Activated T-cell treated with anti-CD3 and anti-CD28 coated beads for 24 hours (primary cell): ENCODE results near the gene CBARP.
"Not testable (repeated sequence)": the region's sequence is repeated elsewhere in the genome, so short reads cannot be mapped to it uniquely, and the experiment has no call there.

Experiments used
- DNase-seq: peaks from one replicate; pipeline ENCODE4 v3.0.0-alpha.2; 2020; ENCODE audit warnings: low read depth

The CBARP gene

DNA sequence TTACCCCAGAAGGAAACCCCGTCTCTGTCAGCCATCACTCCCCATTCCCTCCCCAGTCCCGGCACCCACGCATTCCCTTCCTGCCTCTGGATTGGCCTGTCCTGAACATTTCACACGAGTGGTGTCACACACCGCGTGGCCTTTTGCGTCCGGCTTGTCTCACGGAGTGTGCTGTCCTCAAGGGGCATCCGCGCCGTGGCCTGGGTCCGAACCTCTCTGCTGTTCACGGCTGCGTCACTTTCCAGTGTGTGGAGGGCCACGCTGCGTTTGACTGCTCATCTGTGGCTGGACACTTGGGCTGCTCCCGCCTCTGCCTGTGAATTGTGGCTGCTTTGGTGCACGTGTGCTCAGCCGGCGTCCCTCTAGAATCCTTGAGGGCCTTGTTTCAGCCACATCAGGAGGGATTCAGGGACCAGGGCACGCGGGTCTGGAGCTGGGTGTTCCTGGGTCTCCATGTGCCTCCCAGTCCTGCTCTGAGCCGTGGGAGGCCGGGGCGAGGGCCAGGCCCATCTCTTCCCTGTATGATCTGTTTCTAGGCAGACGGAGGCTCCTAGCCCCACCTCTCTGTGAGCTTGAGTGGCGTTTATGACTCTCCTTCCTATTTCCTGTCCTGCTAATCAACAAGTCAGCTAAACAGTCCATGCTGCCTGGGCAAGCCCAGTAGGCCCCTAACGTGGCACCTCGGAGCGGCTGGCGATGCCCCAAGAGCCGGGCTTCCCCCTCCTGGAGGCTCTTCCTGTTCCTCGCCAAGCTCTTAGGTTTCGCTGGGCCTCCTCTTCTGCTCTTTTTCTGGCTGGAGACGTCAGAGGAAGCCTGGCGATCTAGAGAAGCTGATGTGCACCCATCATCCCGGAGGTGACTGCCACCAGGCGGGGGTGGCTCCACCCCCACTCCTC, 24.2 kb downstream of the CBARP start:
- DNase-seq = no peak

GRCh38 chr19:1211494-1212234, 26.1 kb downstream of the CBARP start:
- no peak for DNase-seq

DNA sequence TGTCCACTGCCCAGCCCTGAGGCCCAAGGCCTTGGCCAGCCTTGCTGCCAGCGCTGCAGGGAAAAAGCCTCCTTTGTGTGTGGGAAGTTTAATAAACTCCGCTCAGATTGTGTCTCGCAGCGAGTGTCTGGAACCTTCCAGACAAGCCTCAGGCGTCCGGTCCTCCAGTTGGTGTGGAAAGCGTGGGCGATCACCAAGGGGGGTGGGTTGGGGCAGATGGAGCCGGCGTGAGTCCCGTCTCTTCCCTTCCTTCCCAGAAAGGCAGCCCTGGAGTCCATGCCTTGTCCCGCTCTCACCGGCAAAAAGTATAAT, 27.6 kb downstream of the CBARP start:
- DNase-seq = no peak

GRCh38 chr19:1208830-1209229, 29.0 kb downstream of the CBARP start:
- DNase-seq = not testable (repeated sequence)

DNA sequence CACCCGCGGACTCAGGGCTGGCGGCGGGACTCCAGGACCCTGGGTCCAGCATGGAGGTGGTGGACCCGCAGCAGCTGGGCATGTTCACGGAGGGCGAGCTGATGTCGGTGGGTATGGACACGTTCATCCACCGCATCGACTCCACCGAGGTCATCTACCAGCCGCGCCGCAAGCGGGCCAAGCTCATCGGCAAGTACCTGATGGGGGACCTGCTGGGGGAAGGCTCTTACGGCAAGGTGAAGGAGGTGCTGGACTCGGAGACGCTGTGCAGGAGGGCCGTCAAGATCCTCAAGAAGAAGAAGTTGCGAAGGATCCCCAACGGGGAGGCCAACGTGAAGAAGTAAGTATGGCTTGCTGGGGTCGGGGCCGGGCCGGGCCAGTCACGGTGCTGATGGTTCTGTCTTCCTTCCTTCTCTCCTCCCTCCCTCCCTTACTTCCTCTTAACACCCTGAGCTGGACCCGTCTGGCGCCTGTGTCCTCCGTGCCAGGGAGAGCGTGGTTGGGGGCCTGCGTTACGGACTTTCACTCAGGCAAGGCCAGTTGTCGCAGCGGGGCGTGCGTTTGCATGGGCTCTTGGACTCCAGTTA, 30.8 kb downstream of the CBARP start:
- DNase-seq = no peak

GRCh38 chr19:1206150-1206863, 31.5 kb downstream of the CBARP start:
- no peak for DNase-seq

GRCh38 chr19:1205114-1206099, 32.4 kb downstream of the CBARP start, which contains the start of gene STK11:
TSS of gene STK11 (plus strand) at chr19:1205778. CDS start at chr19:1206914, 1,136 bp downstream.
- peak; percentile 99 for DNase-seq

DNA sequence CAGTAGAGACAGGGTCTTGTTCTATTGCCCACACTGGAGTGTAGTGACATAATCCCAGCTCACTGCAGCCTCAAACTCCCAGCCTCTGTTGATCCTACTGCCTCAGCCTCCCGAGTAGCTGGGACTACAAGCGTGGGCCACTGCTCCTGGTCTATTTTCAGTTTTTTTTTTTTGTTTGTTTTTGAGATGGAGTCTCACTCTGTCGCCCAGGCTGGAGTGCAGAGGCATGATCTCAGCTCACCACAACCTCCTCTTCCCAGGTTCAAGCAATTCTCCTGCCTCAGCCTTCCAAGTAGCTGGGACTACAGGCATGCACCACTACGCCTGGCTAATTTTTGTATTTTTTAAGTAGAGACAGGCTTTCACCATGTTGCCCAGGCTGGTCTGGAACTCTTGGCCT, 37.2 kb downstream of the CBARP start:
- not testable (repeated sequence) for DNase-seq

- no peak for DNase-seq
These were observed 38.3 kb downstream of the CBARP start for GRCh38 chr19:1199531-1199930.

DNA sequence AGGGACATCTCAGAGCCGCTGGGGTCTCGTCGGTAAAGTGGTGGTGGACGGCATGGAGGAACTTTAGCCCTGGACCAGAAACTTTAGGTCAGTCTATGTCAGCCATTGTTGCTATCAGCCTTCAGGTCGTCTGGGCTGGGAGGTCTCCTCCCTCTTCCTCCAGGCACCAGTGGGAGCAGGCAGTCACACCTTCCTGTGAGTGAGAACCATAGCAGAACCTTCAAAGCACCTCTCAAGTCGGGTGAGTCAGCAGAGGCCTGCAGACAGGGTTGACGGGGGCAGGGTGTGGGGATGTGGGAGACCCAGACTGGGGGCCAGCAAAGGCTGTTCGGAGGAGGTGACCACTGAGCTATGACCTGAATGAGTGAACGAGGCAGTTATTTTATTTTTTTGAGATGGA, 48.4 kb downstream of the CBARP start:
- peak; percentile 52 for DNase-seq

GRCh38 chr19:1183543-1184172, 54.1 kb downstream of the CBARP start:
- no peak for DNase-seq

DNA sequence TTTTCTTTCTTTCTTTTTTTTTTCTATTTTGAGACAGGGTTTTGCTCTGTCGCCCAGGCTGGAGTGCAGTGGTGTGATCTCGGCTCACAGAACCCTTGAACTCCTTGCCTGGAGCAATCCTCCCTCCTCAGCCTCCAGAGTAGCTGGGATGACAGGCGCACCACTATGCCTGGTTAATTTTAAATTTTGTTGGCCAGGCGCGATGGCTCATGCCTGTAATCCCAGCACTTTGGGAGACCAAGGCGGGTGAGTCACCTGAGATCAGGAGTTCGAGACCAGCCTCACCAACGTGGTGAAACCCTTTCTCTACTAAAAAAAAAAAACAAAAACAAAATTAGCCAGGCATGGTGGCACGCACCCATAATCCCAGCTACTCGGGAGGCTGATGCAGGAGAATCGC, 55.1 kb downstream of the CBARP start:
- no peak for DNase-seq

DNA sequence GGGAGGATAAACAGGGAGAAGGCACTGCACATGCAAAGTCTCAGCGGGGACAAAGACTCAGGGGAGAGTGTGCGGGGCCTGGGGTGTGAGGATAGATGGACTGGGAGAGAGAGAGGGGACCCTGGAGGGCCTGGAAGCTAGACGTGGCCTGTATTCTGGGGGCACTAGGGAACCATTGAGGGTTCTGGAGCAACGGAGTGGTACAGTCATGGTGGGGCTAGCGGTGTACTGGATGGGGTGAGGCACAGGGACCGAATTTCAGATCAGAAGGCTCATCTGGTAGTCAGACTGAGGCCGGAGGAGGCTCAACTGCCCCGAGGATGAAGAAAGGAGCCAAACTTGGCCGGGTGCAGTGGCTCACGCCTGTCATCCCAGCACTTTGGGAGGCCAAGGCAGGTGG, 55.7 kb downstream of the CBARP start:
- no peak for DNase-seq

GRCh38 chr19:1181606-1182005, 56.2 kb downstream of the CBARP start:
- DNase-seq = no peak
